Naive thymus-derived CD4-positive, alpha-beta T cell (primary cell): Measurements from ENCODE around the gene MBD2. TPM values are rescaled to one million over a fixed set of nuclear protein-coding genes. Genes with fewer than 3 reads are reported as not detected.

Experiments
- ATAC-seq: fragments of 150-1000 bp; cut with Tn5 transposase; 2 replicates; pipeline ENCODE4 v1.10.0; 2021; ENCODE audit warnings: mild to moderate bottlenecking, moderate library complexity
- CTCF ChIA-PET: fragments of 350-600 bp; sonication (Branson Sonifier 250); formaldehyde crosslinking; loops from one replicate; lab custom pipeline; 2021; ENCODE audit warnings: antibody characterized with exemption; lab: Charles Lee
- POLR2A ChIA-PET: fragments of 350-600 bp; sonication (Branson Sonifier 250); formaldehyde crosslinking; loops from one replicate; lab custom pipeline; 2021; ENCODE audit warnings: antibody characterized with exemption, inconsistent platforms; lab: Charles Lee
- DNase-seq, 9 donors: peaks; one replicate each; pipeline versions ENCODE4 v3.0.0 to v3.0.0-alpha.2; 2020 to 2022; ENCODE audit warnings: mixed read lengths in 1 of 9
- H3K27ac ChIP-seq: one replicate; pipeline ENCODE4 v1.7.0; 2013; ENCODE audit warnings: mild to moderate bottlenecking, low read depth, low read length, moderate library complexity
- H3K27me3 ChIP-seq, 2 donors: one replicate each; pipeline ENCODE4 v1.7.0; 2013; ENCODE audit warnings: low read length in 2 of 2, mild to moderate bottlenecking in 2 of 2, moderate library complexity in 2 of 2; ENCODE audit not compliant: control insufficient read depth in 2 of 2, insufficient read depth in 2 of 2
- H3K36me3 ChIP-seq, 3 experiments: 1 replicate in 2 of 3; 2 replicates in 1 of 3; pipeline ENCODE4 v1.7.0; 2013; ENCODE audit warnings: low read length in 3 of 3, mild to moderate bottlenecking in 3 of 3, moderate library complexity in 1 of 3; ENCODE audit not compliant: insufficient read depth in 3 of 3, control insufficient read depth in 2 of 3
- H3K4me1 ChIP-seq, 2 donors: one replicate each; pipeline ENCODE4 v1.7.0; 2013; ENCODE audit warnings: low read length in 2 of 2, mild to moderate bottlenecking in 2 of 2, moderate library complexity in 1 of 2; ENCODE audit not compliant: control insufficient read depth in 2 of 2, insufficient read depth in 2 of 2
- H3K4me3 ChIP-seq: 2 replicates; pipeline ENCODE4 v1.7.0; 2013; ENCODE audit warnings: mild to moderate bottlenecking, low read length
- H3K9me3 ChIP-seq, 3 experiments: 1 replicate in 2 of 3; 2 replicates in 1 of 3; pipeline ENCODE4 v1.7.0; 2013; ENCODE audit warnings: low read length in 3 of 3; ENCODE audit not compliant: control insufficient read depth in 2 of 3
- H3K27ac Mint-ChIP-seq, 9 donors: one replicate each; pipeline ENCODE4 v1.8.0; 2020 to 2022; ENCODE audit warnings: mixed read lengths in 9 of 9, mild to moderate bottlenecking in 8 of 9, moderate library complexity in 5 of 9, inconsistent platforms in 2 of 9
- H3K27me3 Mint-ChIP-seq, 5 donors: one replicate each; pipeline ENCODE4 v1.8.0; 2021 to 2022; ENCODE audit warnings: mixed read lengths in 5 of 5, mild to moderate bottlenecking in 1 of 5
- H3K36me3 Mint-ChIP-seq, 5 donors: one replicate each; pipeline ENCODE4 v1.8.0; 2020 to 2022; ENCODE audit warnings: mixed read lengths in 5 of 5, mild to moderate bottlenecking in 3 of 5, inconsistent platforms in 1 of 5
- H3K4me1 Mint-ChIP-seq, 7 donors: one replicate each; pipeline ENCODE4 v1.8.0; 2020 to 2022; ENCODE audit warnings: mixed read lengths in 7 of 7, mild to moderate bottlenecking in 3 of 7, inconsistent platforms in 1 of 7
- H3K4me3 Mint-ChIP-seq, 10 donors: one replicate each; pipeline ENCODE4 v1.8.0; 2020 to 2022; ENCODE audit warnings: mild to moderate bottlenecking in 10 of 10, mixed read lengths in 10 of 10, moderate library complexity in 6 of 10, inconsistent platforms in 2 of 10
- H3K9me3 Mint-ChIP-seq, 11 donors: one replicate each; pipeline ENCODE4 v1.8.0; 2020 to 2022; ENCODE audit warnings: mixed read lengths in 11 of 11, mild to moderate bottlenecking in 4 of 11, inconsistent platforms in 1 of 11, moderate library complexity in 1 of 11
- intact Hi-C, 2 donors: fragments of 100-400 bp; cut with micrococcal nuclease; formaldehyde crosslinking; loops; one replicate each; pipeline ENCODE4 v1.15.1; 2023
- polyA plus RNA-seq, 2 donors: library from polyadenylated mRNA; unstranded; fragments of 300-500 nt; fragmentation: Illumina TruSeq; gene quantifications; one replicate each; pipeline ENCODE4 v1.2.3, GENCODE V29; 2021
- total RNA-seq, 6 experiments: library from RNA in 5 of 6; stranded (reverse) in 5 of 6; gene quantifications; 1 replicate in 5 of 6; 2 replicates in 1 of 6; pipeline ENCODE4 v1.2.3 and lab custom pipeline; 2021 to 2026

MBD2 gene
- total and polyA plus RNA-seq, 7 experiments from 2014 or later = 6.1 to 118 (median 73.7) TPM

GRCh38 chr18:54109131-54109683, 115.3 kb downstream of the MBD2 start:
- H3K4me3 ChIP-seq = no peak overlapping the region
- DNase-seq (no peak), ATAC-seq (no peak)
- Mint-ChIP-seq H3K27me3 (peaks cover 5 to 46% (median 12%) of the 10 kb centered on the region in 5 donors), H3K36me3 (peaks cover 0 to 8% (median 0%) of the 10 kb centered on the region in 5 donors), H3K9me3 (peaks cover 0 to 3% (median 0%) of the 10 kb centered on the region in 11 donors), H3K27ac (no peak overlapping the region), H3K4me1 (no peaks in the 10 kb centered on the region), H3K4me3 (no peak overlapping the region)
- no peaks in the 10 kb centered on the region for H3K9me3 ChIP-seq
- no peaks in the 10 kb centered on the region for H3K4me1 ChIP-seq
- no peaks in the 10 kb centered on the region for H3K36me3 ChIP-seq
- no peaks in the 10 kb centered on the region for H3K27me3 ChIP-seq
- H3K27ac ChIP-seq = no peak overlapping the region
- intact Hi-C loops = no loop called here
- POLR2A ChIA-PET = no interaction called here
- CTCF ChIA-PET = no interaction called here

GRCh38 chr18:54102123-54102522, 122.3 kb downstream of the MBD2 start:
- peaks cover 0 to 7% (median 0%) of the 10 kb centered on the region in 5 donors for H3K36me3 Mint-ChIP-seq
- Histone ChIP-seq H3K4me1 (no peaks in the 10 kb centered on the region), H3K4me3 (no peak overlapping the region), H3K27me3 (no peaks in the 10 kb centered on the region), H3K36me3 (no peaks in the 10 kb centered on the region), H3K27ac (no peak overlapping the region), H3K9me3 (no peaks in the 10 kb centered on the region)
- peaks cover 0 to 10% (median 8%) of the 10 kb centered on the region in 11 donors for H3K9me3 Mint-ChIP-seq
- no peak overlapping the region for H3K27ac Mint-ChIP-seq
- POLR2A ChIA-PET = no interaction called here
- CTCF ChIA-PET = no interaction called here
- no peak for ATAC-seq
- no peak overlapping the region for H3K4me3 Mint-ChIP-seq
- intact Hi-C loops = no loop called here
- H3K4me1 Mint-ChIP-seq = no peaks in the 10 kb centered on the region
- H3K27me3 Mint-ChIP-seq = peaks cover 0 to 14% (median 11%) of the 10 kb centered on the region in 5 donors
- DNase-seq = no peak

Other genes with a start within 250 kb of the MBD2 start
- 10 to 100 TPM; 25.1 to 52.2 (median 31.8) TPM for gene POLI, start 44.8 kb upstream of the MBD2 start, total RNA-seq
- gene POLI, start 44.8 kb upstream of the MBD2 start, polyA plus RNA-seq = 10 to 100 TPM; 10.4 to 11.7 TPM
- not detected for gene STARD6, start 133.2 kb upstream of the MBD2 start, total RNA-seq
- under 1 TPM in 1 of 2 donors, not detected in 1; 0.31 TPM for gene STARD6, start 133.2 kb upstream of the MBD2 start, polyA plus RNA-seq
- gene C18orf54, start 133.2 kb upstream of the MBD2 start, total RNA-seq = 1 to 10 TPM in 3 of 5 experiments, under 1 TPM in 2; 0.77 to 8.3 (median 3.6) TPM
- under 1 TPM; 0.44 to 0.45 TPM for gene C18orf54, start 133.2 kb upstream of the MBD2 start, polyA plus RNA-seq